Suprapubic skin (tissue), 4 donors: Measurements from ENCODE around the gene ERN1.

Experiments used
- CTCF ChIP-seq, 2 donors: fragments of 200-600 bp in 1 of 2; fragments of 450-650 bp in 1 of 2; sonication (generic) in 1 of 2; IDR thresholded peaks; one replicate each; pipeline ENCODE4 v1.5.1; 2016 to 2019; ENCODE audit warnings: antibody characterized with exemption in 2 of 2, mild to moderate bottlenecking in 1 of 2, moderate library complexity in 1 of 2
- POLR2A ChIP-seq, 2 donors: fragments of 450-650 bp; IDR thresholded peaks; one replicate each; pipeline ENCODE4 v1.6.1; 2017; ENCODE audit warnings: antibody characterized with exemption in 2 of 2, mild to moderate bottlenecking in 2 of 2, moderate library complexity in 2 of 2
- POLR2AphosphoS5 ChIP-seq, 3 donors: sonication (generic); formaldehyde crosslinking; IDR thresholded peaks; one replicate each; pipeline ENCODE4 v1.6.1; 2017; ENCODE audit warnings: antibody characterized with exemption in 3 of 3

GRCh38 chr17:64004218-64004770 lies 125.7 kb downstream of the ERN1 start:
- TF ChIP-seq CTCF (IDR thresholded peaks at IDR 0.05) (no peak), POLR2AphosphoS5 (IDR thresholded peaks at IDR 0.05) (no peak), POLR2A (IDR thresholded peaks at IDR 0.05) (no peak)
